ENCODE results near the gene ARHGAP26.
A peak's percentile ranks its signal among the peaks of the same experiment; 100 is the strongest.

ARHGAP26 gene

DNA sequence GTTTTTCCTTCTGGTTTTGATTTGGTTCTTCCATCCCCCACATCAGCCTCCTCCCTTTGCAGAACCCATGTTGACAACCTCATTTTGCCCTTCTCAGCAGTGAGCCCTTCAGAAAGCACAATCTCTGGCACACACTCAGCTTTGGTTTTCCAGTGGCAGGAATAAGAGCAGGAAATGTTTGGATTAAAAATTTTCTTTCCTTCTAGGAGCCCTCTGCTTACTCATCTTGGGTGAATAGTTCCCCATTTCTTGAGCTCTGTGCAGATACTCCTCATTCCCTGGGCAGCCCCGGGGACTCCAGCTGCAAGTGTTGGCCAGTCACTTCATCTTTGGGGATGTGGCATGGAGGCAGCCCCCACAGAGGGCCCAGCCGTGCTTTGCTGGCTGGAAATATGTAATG lies 462.9 kb downstream of the ARHGAP26 start:
- FAIRE-seq (no peak), DNase-seq (ENCODE audit: insufficient read length, low spot score) (no peak)
- TF ChIP-seq POLR2A (IDR thresholded peaks at IDR 0.05; ENCODE audit: low read depth, low read length): no peak

DNA sequence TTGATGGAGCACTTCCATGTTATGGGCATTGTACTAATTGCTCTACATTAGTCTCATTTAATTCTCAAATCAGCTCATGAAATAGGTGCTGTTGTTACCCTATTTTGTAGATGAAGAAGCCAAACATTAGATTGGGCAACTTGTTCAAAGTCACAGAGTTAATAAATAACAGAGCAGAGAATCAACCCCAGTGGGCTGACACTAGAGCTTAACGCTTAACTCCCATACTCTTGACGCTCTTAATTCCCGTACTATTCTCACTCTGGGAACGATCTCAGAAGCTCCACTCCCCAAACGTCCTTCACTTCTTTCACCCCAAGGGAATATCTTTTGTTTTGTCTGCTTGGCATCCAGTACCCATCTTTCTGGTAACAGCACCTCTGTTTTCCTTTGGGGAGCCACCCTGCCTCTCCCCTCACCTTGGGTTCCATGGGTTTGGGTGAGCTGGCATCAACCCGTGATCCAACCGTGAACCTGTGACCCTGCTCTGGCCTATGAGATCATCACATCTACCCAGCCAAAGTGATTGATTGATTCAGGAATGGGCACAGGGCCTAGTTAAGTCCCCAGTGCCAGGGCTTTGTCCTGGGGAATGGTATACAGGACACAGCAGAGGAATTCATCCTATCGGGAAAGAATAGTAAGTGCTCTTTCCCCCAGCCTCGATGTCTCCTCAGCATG lies 464.1 kb downstream of the ARHGAP26 start:
- FAIRE-seq: no peak
- TF ChIP-seq POLR2A (IDR thresholded peaks at IDR 0.05; ENCODE audit: low read depth, low read length): no peak
- no peak for DNase-seq (ENCODE audit: insufficient read length, low spot score)

DNA sequence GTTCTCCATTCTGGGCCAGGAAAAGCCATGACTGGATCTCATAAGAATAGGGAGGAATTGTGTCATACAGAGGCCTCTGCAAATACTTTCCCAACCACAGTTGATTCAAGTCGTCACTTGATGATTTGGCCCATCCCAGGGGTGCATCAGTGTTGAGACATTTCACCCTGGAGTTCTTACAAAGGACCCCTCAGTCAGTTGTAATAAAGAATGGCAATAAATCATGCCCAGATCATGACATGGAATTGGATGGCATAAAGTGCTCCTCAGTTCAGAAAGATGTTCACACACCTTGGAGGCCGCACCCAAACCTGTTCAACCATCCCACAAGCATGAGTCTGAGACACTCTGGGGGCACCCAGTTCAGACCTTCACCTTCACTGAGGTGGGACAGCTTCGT lies 465.2 kb downstream of the ARHGAP26 start:
- FAIRE-seq (no peak), DNase-seq (ENCODE audit: insufficient read length, low spot score) (no peak)
- TF ChIP-seq POLR2A (IDR thresholded peaks at IDR 0.05; ENCODE audit: low read depth, low read length): no peak

DNA sequence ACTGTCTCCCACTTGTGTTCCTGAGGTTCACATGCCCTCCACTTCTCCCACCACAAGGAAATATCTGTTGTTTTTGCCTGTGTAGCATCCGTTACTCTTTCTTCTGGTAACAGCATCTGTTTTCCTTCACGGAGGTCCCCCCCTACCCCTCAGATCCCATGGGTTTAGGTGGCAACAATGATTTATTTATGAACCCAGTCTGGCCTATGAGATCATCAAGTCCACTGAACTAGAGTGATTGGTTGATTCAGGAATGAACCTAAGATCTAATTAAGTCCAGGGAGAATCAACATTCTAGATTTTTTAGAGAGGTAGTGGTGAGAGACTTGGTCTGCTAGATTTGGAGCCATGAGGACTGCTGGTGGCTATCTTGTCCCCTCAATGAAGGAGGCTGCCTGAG lies 466.5 kb downstream of the ARHGAP26 start:
- TF ChIP-seq POLR2A (IDR thresholded peaks at IDR 0.05; ENCODE audit: low read depth, low read length): no peak
- FAIRE-seq: no peak
- no peak for DNase-seq (ENCODE audit: insufficient read length, low spot score)

DNA sequence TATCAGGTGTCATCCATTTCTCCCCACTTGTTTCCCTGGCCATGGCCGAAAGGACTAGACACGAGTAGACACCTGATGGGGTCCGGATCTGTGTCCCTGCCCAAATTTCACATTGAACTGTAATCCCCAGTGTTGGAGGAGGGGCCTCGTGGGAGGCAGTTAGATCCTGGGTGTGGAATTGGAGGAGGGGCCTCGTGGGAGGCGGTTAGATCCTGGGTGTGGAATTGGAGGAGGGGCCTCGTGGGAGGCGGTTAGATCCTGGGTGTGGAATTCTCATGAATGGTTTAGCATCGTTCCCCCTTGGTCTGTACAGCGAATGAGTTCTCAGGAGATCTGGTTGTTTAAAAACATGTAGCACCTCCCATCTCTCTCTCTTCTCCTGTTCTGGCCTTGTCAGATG lies 467.5 kb downstream of the ARHGAP26 start:
- no peak for TF ChIP-seq POLR2A (IDR thresholded peaks at IDR 0.05; ENCODE audit: low read depth, low read length)
- no peak for FAIRE-seq
- DNase-seq (ENCODE audit: insufficient read length, low spot score): no peak

DNA sequence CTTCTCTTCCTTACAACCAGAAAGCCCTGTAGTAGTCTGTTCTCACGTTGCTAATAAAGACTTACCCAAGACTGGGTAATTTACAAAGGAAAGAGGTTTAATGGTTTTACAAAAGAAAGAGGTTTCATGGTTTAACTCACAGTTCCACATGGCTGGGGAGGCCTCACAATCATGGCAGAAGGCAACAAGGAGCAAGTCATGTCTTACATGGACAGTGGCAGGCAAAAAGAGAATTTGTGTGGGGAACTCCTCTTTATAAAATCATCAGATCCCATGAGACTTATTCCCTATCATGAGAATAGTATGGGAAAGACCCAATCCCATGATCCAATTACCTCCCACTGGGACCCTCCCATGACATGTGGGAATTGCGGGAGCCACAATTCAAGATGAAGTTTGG lies 468.4 kb downstream of the ARHGAP26 start:
- no peak for TF ChIP-seq POLR2A (IDR thresholded peaks at IDR 0.05; ENCODE audit: low read depth, low read length)
- DNase-seq (ENCODE audit: insufficient read length, low spot score): no peak

DNA sequence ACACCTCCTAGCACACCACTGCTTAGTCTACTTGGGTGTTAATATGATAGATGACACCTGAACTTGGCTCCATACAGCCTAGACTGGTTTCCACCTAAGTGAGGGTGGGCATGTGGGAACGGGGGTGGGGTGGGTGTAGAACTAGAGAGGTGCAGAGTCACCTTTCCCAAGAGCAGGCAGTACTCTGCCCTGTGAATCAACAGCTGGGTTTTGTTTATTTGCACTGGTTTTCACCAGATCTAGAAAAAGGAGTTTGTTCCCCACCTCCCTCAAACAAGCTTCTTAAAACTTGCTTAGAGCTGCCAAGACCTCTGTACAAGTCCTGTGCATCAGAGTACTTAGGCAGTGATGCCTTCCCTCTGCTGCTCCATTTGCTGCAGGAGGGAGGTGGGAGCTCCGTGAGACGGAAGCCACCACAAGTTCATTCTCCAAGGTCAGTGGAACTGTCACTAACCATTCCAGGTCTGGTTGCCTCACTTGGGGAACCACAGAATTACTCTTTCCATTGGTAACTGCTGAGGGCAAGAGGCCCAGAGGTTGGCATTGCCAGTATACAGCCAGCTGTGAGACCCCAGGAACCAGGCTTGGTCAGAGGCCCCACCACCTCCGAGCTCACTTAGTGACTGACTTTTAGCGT lies 469.8 kb downstream of the ARHGAP26 start:
- no peak for TF ChIP-seq POLR2A (IDR thresholded peaks at IDR 0.05; ENCODE audit: low read depth, low read length)
- DNase-seq (ENCODE audit: insufficient read length, low spot score) (no peak), FAIRE-seq (no peak)

More for the DNA sequence above, 468.4 kb downstream of the ARHGAP26 start:
- FAIRE-seq: no peak

DNA sequence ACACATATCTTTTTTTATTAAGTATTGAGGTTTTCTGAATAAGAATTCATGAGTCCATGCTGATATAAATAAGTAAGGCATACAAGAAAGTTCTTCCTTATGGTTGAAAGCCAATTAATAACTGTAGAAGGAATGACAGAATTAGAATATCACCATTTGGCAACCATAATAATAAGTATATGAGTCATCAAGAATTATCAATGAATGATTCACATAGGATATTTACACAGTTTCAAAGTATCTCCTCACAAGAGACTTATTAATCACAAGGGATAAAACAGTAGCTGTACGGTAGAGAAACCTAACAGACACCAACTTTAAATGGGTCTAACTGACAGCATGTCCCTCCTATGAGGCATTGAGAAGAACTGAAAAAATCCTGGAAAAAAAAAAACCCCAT lies 471.7 kb downstream of the ARHGAP26 start:
- DNase-seq (ENCODE audit: insufficient read length, low spot score) (no peak), FAIRE-seq (no peak)
- TF ChIP-seq POLR2A (IDR thresholded peaks at IDR 0.05; ENCODE audit: low read depth, low read length): no peak

DNA sequence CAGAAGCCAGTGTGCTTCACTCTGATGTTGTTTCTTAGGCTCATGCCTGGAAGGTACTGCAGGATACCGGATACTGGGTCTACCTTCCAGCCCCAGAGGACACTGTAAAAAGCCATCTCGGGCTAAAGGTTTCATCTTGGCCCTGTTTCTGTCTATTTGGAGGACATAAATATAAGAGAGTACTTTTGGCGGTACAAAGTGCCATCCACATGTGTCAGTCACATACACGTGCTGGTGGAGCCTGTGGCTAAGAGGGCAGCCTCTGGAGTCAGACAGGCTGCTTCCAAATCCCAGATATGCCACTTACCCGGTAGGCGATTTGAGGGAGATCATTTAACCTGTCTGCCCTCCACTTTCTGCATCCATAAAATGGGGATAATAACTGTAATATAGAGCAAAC lies 472.9 kb downstream of the ARHGAP26 start:
- FAIRE-seq: no peak
- TF ChIP-seq POLR2A (IDR thresholded peaks at IDR 0.05; ENCODE audit: low read depth, low read length): no peak
- no peak for DNase-seq (ENCODE audit: insufficient read length, low spot score)

DNA sequence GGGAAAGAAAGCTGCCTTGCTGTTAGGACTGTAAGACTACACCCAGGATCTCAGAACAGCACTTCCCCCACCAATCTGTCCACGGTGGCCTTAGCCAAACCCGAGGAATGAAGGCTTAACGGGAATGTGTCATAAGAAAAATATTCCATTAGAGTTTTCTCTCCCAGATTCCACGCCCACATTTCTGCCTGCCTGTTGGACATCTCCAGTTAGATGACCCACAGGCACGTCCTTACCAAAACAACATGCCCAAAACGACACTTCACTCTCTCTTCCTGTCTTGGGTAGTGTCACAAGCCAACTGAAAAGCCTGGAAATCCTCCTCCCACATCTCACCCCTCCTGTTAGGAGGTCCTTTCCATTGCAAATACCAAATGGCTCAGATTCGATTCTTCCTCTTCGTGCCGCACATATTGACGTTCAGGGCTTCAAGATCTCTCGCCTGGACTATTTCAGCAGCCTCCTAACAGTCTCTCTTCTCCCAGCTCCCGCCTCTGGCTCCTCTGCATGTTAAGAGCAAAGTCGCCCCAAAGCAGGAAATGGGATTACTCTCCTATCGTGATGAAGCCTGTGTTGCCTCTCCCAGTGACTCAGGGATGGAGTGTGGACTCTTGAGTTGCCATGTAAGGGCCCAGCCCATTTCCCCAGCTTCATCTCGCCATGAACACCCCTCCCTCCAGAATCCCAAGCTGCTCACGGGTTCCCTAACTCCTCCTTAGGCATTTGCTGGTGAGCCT lies 474.0 kb downstream of the ARHGAP26 start:
- peak; percentile 31; the same call in 1 of the 2 replicates for TF ChIP-seq POLR2A (IDR thresholded peaks at IDR 0.05; ENCODE audit: low read depth, low read length)
- peak; percentile 86 for FAIRE-seq
- DNase-seq (ENCODE audit: insufficient read length, low spot score): peak; percentile 62

DNA sequence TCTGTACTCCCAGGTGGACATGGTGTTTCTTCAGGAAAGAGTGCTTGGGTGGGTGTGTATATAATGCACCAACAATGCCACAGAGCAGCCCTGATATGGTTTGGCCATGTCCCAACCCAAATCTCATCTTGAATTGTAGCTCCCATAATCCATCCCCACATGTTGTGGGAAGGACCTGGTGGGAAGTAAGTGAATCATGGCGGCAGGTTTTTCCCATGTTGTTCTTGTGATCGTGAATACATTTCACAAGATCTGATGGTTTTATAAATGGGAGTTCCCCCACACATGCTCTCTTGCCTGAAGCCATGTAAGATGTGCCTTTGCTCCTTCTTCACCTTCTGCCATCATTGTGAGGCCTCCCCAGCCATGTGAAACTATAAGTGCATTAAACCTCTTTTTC lies 474.8 kb downstream of the ARHGAP26 start:
- no peak for FAIRE-seq
- no peak for DNase-seq (ENCODE audit: insufficient read length, low spot score)
- TF ChIP-seq POLR2A (IDR thresholded peaks at IDR 0.05; ENCODE audit: low read depth, low read length): no peak

DNA sequence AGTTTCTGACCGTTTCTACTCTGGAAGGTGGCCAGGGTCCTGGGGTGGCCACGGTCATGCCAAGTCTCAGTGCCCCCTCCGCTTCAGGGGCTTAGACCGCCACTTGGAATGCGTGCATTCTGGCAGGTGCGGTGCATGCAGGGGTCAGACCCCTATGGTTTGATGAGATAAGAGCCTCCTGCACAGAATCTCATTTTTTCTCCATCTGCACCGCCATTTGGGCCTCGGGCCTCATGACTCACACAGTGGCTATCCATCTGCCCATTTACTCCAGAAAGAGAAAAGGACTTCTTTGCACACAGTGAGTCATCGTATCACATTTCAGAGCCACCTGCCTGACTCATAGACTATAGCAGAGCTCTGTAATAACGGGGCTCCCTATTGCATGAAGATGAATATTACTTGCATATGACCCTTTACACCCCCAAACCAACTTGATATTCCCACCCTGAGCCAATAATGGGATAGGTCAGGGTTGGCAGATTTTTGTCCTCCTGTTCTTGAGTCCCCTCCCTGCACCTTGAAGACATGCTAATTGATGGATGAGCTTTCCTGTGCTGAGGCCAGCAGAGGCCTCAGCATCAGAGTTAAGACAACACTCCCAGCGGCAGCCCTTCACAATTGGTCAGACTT lies 475.9 kb downstream of the ARHGAP26 start:
- DNase-seq (ENCODE audit: insufficient read length, low spot score): peak; percentile 68
- TF ChIP-seq POLR2A (IDR thresholded peaks at IDR 0.05; ENCODE audit: low read depth, low read length): no peak
- peak; percentile 76 for FAIRE-seq

DNA sequence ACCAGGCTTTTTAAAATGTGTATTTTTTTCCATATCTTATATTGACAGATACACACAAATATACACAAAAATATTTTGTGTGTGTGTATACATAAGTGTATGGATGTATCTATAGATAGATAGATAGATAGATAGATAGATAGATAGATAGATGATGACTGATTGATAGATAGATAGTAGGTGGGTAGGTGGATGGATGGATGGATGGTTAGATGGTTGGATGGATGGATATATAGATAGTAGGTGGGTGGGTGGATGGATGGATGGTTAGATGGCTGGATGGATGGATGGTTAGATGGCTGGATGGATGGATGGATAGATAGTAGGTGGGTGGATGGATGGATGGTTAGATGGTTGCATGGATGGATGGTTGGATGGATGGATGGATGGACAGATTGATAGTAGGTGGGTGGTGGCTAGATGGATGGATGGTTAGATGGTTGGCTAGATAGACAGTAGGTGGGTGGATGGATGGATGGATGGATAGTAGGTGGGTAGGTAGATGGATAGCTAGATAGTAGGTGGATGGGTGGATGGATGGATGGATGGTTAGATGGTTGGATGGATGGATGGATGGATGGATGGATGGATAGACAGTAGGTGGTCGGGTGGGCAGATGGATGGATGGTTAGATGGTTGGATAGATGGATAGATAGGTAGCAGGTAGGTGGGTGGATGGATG lies 477.1 kb downstream of the ARHGAP26 start:
- no peak for FAIRE-seq
- no peak for DNase-seq (ENCODE audit: insufficient read length, low spot score)
- TF ChIP-seq POLR2A (IDR thresholded peaks at IDR 0.05; ENCODE audit: low read depth, low read length): no peak

DNA sequence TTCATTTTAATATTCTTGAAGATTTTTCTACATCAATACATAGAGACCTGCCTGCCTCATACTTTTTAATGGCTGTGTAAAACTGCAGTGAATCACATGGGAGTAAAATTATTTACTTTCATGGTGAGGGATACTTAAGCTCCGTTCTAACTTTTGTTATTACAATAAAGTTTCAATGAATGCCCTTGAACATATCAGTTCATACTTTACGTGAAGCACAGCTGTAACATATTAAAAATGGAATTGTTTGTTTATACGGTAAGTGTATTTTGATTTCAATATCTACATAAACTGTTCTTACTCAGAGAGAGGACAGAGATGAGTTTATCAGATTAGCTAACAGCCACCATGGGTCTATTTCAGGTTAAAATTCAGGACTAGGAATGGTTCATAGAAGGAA lies 478.2 kb downstream of the ARHGAP26 start:
- no peak for TF ChIP-seq POLR2A (IDR thresholded peaks at IDR 0.05; ENCODE audit: low read depth, low read length)
- no peak for FAIRE-seq

More for the DNA sequence above, 478.2 kb downstream of the ARHGAP26 start:
- DNase-seq (ENCODE audit: insufficient read length, low spot score): no peak
